ENCODE measurements around the gene KDM1A.
"Not testable (repeated sequence)": the region's sequence is repeated elsewhere in the genome, so short reads cannot be mapped to it uniquely, and the experiment has no call there.

DNA sequence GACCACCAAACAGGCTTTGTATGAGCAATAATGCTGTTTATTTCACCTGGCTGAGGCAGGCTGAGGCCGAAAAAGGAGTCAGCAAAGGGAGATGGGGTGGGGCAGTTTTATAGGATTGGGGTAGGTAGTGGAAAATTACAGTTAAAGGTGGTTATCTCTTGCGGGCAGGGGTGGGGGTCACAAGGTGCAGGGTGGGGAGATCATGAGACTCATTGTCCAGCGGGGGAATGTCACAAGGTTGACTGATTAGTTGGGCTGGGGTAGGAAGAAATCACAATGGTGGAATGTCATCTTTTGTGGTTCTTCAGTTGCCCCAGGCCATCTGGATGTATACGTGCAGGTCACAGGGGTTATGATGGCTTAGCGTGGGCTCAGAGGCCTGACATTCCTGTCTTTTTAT lies 21.7 kb upstream of the KDM1A start:
- TF ChIP-seq, protein P1, sequence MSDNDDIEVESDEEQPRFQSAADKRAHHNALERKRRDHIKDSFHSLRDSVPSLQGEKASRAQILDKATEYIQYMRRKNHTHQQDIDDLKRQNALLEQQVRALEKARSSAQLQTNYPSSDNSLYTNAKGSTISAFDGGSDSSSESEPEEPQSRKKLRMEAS (IDR thresholded peaks at IDR 0.05; ENCODE audit: low read depth, low read length) = not testable (repeated sequence)
- TF ChIP-seq, protein P2, sequence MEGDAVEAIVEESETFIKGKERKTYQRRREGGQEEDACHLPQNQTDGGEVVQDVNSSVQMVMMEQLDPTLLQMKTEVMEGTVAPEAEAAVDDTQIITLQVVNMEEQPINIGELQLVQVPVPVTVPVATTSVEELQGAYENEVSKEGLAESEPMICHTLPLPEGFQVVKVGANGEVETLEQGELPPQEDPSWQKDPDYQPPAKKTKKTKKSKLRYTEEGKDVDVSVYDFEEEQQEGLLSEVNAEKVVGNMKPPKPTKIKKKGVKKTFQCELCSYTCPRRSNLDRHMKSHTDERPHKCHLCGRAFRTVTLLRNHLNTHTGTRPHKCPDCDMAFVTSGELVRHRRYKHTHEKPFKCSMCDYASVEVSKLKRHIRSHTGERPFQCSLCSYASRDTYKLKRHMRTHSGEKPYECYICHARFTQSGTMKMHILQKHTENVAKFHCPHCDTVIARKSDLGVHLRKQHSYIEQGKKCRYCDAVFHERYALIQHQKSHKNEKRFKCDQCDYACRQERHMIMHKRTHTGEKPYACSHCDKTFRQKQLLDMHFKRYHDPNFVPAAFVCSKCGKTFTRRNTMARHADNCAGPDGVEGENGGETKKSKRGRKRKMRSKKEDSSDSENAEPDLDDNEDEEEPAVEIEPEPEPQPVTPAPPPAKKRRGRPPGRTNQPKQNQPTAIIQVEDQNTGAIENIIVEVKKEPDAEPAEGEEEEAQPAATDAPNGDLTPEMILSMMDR (IDR thresholded peaks at IDR 0.05; ENCODE audit: low read depth, low read length) = not testable (repeated sequence)
- not testable (repeated sequence) for TF ChIP-seq POLR2A (IDR thresholded peaks at IDR 0.05; ENCODE audit: extremely low read depth, insufficient read length)

Measured in NB4 (cell line).